GM06990 (cell line): ENCODE results near the gene ZNF232.

ENCODE experiments used
- DNase-seq: peaks from one replicate; pipeline ENCODE4 v3.0.0-alpha.2; 2011; ENCODE audit not compliant: insufficient read length; ENCODE audit errors: extremely low read depth
- H3K27me3 ChIP-seq: replicated peaks from 2 replicates; pipeline ENCODE4 v1.6.0; 2011; ENCODE audit warnings: low read length; ENCODE audit not compliant: control insufficient read depth, insufficient read depth
- H3K36me3 ChIP-seq: 2 replicates; pipeline ENCODE4 v1.5.1; 2011; ENCODE audit warnings: low read length; ENCODE audit not compliant: control insufficient read depth, insufficient read depth
- H3K4me3 ChIP-seq: replicated peaks from 2 replicates; pipeline ENCODE4 v1.5.1; 2011; ENCODE audit warnings: low read depth, mild to moderate bottlenecking, control low read depth, low read length
- TF ChIP-seq, protein P1 (sequence below): IDR thresholded peaks from 2 replicates; pipeline ENCODE4 v1.5.1; 2011; ENCODE audit warnings: low read length, control low read depth, mild to moderate bottlenecking, inconsistent platforms; ENCODE audit not compliant: insufficient read depth, poor library complexity, severe bottlenecking

Gene ZNF232

DNA sequence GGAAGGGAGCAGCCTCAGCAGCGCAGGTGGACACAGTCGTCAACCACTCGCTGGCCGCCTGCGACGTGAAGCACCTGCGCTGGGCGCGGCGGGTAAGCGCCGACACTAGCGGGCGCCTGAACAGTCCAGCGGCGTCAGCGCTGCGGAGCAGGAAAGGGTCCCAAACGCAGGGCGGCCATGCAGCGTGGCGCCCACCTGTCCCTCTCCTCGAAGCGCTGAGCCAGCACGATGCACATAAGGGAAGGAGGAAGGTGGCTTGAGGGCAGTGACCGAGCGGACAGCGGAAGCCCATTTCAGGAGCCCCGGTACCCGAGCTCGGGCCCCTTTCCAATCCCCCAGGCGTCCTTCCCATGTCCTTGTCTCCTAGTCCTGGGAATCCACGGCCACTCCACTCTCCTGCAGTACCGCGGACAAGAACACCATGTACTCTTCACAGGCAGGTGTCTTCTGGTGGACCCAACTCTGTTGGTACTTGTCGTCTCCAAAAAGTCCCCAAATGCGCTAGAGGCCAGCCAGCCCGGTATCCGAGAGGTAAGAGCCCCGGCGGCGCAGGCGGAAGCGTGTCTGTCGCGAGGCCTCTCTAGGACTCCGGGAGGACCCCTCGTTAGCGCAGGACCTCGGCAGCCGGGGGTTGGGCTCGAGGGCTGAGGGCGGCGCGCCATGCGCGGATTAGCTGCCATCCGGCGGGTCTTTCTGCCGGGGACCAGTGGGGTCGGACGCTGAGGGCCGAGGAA lies 14.4 kb downstream of the ZNF232 start:
- H3K36me3 ChIP-seq, result no peaks in the 10 kb centered on the region
- TF ChIP-seq, protein P1, sequence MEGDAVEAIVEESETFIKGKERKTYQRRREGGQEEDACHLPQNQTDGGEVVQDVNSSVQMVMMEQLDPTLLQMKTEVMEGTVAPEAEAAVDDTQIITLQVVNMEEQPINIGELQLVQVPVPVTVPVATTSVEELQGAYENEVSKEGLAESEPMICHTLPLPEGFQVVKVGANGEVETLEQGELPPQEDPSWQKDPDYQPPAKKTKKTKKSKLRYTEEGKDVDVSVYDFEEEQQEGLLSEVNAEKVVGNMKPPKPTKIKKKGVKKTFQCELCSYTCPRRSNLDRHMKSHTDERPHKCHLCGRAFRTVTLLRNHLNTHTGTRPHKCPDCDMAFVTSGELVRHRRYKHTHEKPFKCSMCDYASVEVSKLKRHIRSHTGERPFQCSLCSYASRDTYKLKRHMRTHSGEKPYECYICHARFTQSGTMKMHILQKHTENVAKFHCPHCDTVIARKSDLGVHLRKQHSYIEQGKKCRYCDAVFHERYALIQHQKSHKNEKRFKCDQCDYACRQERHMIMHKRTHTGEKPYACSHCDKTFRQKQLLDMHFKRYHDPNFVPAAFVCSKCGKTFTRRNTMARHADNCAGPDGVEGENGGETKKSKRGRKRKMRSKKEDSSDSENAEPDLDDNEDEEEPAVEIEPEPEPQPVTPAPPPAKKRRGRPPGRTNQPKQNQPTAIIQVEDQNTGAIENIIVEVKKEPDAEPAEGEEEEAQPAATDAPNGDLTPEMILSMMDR, result no peak
- H3K4me3 ChIP-seq, result no peak overlapping the region
- no peaks in the 10 kb centered on the region for H3K27me3 ChIP-seq
- no peak for DNase-seq

DNA sequence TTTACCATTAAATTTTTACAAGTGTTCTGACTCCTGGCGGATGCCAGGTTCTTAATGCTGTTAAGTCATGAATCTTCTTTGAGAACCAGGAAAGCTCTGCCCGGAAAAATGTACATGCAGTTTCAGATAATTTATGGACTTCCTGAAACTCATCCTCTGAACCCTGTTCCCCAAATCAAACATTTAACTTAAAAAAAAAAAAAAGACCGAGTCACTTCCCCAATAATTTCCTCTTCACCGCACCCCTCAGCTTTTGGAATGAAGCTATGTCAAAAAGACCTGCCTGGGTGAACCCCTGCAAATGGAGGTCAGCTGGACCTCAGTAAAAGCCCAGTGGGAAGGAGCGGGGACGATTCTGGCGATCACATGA lies 15.0 kb downstream of the ZNF232 start:
- TF ChIP-seq, protein P1, result no peak
- no peaks in the 10 kb centered on the region for H3K36me3 ChIP-seq
- H3K4me3 ChIP-seq, result no peak overlapping the region
- DNase-seq, result no peak
- no peaks in the 10 kb centered on the region for H3K27me3 ChIP-seq

DNA sequence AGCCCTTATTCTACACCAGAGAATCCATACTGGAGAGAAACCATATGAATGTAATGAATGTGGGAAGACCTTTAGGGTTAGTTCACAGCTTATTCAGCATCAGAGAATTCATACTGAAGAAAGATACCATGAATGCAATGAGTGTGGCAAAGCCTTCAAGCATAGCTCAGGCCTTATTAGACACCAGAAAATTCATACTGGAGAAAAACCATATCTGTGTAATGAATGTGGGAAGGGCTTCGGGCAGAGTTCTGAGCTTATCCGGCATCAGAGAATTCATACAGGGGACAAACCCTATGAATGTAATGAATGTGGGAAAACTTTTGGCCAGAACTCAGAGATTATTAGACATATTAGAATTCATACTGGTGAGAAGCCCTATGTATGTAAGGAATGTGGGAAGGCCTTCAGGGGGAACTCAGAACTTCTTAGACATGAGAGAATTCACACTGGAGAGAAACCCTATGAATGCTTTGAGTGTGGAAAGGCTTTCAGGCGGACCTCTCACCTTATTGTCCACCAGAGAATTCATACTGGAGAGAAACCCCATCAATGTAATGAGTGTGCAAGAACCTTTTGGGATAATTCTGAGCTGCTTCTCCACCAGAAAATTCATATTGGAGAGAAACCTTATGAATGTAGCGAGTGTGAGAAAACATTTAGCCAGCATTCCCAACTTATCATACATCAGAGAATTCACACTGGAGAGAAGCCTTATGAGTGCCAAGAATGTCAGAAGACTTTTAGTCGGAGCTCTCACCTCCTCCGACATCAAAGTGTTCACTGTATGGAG lies 19.3 kb downstream of the ZNF232 start:
- TF ChIP-seq, protein P1, result no peak
- H3K36me3 ChIP-seq, result peaks cover 6% of the 10 kb centered on the region

DNA sequence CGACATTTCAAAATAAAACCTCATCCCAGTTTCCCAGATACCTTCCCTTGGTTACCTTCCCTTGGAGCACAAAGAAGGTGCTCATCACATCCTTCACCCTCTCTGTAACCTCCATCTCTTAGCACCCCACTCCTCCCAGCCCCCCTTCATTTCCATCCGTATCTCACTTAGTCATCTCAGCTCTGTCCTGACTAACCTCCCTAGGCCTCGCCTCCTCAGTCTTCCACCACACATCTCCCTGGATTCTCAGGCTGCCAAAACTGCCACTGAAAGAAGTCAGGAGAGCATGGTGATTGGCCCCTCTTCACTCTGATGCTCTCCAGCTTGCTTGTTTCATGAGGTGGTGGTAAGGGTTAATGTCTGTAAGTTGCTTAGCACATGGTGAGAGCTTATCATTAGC lies 31.1 kb downstream of the ZNF232 start:
- Histone ChIP-seq H3K36me3 (peaks cover 2% of the 10 kb centered on the region), H3K27me3 (no peaks in the 10 kb centered on the region), H3K4me3 (no peak overlapping the region)
- no peak for DNase-seq
- TF ChIP-seq, protein P1, result no peak

More for the DNA sequence above, 19.3 kb downstream of the ZNF232 start:
- DNase-seq, result no peak
- no peak overlapping the region for H3K4me3 ChIP-seq
- H3K27me3 ChIP-seq, result no peaks in the 10 kb centered on the region

DNA sequence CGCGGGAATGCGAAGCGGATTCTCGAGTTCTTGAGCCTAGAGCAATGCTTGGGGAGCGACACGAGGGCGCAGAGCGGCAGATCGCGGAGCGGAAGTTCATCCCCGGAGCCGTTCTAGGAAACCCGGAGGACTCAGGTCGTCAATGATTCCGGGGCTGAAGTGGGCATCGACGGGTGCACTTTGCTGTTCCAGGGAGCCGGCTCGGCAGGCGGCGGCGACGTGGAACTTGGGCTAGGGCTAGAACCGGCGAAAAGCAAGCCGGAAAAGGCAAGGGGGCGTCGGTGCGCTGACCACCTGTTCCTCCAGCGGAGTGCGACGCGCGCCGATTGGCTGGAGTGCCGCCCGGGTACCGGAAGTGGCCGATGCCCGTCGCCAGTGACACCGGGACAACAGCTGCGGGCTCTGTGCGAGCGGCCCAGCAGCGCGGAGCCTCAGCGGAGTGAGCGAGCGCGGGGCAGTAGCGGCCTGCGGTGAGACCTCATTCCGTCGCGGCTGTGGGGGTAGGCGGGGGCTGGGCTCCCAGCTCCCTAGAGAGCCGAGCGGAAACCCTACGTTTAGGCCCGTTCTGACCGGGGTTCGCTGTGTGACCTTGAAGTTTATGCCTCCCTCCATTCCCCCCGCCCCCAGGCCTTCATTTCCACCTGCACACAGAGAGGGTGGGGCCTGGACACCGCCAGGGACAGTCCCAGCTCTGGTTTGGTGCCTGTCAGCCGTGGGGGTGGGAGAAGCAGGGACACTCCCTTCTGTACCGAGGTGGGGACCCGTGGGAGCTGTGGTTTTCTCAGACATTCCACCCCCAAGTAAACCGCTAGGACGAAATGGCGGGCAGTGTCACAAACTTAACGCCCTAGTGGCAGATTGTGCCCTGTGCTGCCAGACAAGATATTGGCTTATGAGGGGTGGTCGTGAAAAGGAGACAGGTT lies 33.3 kb downstream of the ZNF232 start, which contains the start of gene ZFP3:
TSS of gene ZFP3 (plus strand) at position 362 of the 923 bp plus-strand sequence. CDS start 13,038 bp downstream, outside the sequence.
- DNase-seq, result peak; percentile 95
- TF ChIP-seq, protein P1, result no peak
- H3K36me3 ChIP-seq, result peaks cover 2% of the 10 kb centered on the region
- H3K4me3 ChIP-seq, result peak within 1 kb of the TSS; percentile 78
- no peaks in the 10 kb centered on the region for H3K27me3 ChIP-seq
